H4 (cell line): Measurements from ENCODE around the gene GPBP1. TPM values are rescaled to one million over a fixed set of nuclear protein-coding genes. Genes with fewer than 3 reads are reported as not detected.
A peak's percentile ranks its signal among the peaks of the same experiment; 100 is the strongest.
"Not testable (repeated sequence)": the region's sequence is repeated elsewhere in the genome, so short reads cannot be mapped to it uniquely, and the experiment has no call there.

Source experiments
- DNase-seq: peaks from one replicate; pipeline ENCODE4 v3.0.0-alpha.2; 2015; ENCODE audit warnings: low spot score
- total RNA-seq: library from RNA; depleted of rRNA; stranded (reverse); fragments of >200 nt; shearing (Covaris generic); gene quantifications from 2 replicates; pipeline ENCODE4 v1.2.3, GENCODE V29; 2014; rRNA removed

The GPBP1 gene, protein sequence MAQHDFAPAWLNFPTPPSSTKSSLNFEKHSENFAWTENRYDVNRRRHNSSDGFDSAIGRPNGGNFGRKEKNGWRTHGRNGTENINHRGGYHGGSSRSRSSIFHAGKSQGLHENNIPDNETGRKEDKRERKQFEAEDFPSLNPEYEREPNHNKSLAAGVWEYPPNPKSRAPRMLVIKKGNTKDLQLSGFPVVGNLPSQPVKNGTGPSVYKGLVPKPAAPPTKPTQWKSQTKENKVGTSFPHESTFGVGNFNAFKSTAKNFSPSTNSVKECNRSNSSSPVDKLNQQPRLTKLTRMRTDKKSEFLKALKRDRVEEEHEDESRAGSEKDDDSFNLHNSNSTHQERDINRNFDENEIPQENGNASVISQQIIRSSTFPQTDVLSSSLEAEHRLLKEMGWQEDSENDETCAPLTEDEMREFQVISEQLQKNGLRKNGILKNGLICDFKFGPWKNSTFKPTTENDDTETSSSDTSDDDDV
- total RNA-seq: 31.6 and 39.4 TPM in 2 replicates

DNA sequence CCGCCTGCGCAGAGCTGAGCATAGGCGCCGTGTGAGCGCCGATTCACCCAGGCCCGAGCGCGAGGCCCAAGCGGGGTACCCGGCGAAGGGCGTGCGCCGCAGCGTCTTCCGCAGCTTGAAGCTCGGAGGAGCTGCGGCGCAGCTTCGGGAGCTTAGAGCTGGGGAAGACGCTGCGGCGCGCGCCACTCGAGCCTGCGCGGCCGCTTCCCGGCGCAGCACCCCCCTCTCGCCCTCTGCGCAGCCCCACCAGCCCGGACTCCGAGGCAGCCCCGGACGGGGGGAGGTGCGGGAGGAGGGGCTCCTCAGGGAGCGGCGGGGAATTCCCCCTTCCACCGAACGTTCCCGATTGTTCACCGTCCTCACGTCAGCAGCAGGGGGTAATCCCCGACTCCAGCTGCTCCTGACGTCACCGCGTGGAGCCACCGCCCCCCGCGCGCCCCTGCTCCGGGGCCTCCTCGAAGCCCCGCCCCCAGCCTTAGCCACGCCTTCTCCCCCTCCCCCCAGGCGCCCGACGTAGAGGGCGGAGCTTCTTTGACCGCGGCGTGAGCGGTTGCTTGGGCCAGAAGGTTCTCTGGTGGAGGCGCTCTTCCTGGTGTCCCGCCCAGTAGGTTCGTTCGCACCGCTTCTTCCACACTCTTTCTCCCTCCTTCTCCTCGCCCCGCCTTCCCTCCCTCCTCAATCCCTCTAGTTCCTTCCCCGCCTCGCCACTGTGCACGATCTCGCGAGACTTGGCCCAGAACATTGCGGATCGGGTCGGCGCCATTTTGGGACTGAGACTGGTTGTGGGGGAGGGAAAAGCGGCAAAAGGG is at the start of gene GPBP1:
TSS of gene GPBP1 (plus strand) at position 741 of the 809 bp plus-strand sequence. CDS start 40,072 bp downstream, outside the sequence.
- DNase-seq: peak; percentile 99

DNA sequence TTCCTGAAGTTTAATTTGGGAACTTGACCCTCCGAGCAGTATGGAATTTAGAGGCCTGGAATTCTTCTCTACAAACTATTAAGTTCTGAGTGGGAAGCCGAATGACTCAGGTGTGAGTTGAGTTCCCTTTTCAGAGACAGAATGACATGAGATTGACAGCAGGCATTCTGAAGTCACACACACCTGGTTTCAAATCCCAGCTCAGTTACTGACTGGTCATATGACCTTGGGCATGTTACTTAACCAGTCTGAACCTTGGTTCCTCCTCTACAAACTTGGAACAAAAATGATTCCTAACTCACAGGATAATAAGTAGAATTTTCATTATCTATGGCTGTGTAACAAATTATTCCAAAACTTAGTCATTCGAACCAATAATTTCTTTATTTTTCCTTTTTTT is 45.5 kb upstream of the GPBP1 start:
- DNase-seq: no peak

DNA sequence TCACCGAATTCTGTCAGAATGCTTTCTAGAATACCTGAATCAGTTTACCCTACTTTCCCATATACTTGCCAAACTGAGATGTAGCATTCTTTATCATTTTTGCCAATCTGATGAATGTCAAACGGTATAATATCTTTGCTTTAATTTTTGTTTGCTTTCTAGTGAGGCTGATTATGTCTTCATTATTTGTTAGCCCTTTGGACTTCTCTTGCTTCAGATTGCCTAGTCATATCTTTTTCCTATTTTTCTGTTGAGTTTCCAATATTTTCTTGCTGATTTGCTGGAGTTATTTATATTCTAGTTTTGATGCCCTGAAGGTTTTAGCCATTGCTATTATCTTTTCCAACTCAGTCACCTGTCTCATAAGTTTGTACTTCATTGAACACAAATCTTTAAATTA is 40.3 kb upstream of the GPBP1 start:
- DNase-seq: no peak

DNA sequence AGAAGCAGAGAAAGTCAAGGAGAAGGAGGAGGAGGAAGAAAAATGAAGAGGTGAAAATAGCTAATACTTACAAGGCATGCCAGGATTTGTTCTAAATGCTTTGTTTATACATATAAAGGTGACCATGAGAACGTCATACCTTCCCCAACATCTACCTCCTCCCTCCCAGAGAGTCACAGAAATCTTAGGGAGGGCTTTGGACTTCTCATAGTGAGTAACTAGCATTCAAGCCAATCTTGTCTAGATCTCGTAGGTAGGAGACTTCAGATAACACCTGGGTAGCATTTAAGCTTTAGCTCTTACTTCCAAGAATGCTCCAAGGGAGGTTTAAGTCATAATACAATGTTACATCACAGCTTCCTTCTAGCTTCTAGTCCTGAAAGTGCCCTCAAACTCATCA is 36.5 kb upstream of the GPBP1 start:
- DNase-seq: no peak

DNA sequence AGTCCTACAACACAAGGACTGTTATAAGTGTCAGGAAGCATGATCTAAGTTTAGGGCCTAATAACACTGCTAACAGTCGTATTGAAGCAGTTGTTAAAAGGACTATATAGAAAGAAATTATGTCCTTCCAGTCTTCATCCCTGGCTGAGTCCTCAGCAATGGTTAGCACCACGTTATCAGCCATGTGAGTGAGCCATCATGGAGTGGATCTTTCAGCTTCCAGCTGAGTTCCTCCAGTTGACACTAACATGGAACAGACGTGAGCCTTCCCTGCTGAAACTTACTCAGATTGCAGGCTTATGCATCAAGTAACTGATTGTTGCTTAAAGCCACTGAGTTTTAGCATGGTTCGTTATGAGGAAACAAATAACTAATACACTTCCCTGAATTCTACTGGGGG is 21.5 kb upstream of the GPBP1 start:
- DNase-seq: no peak

DNA sequence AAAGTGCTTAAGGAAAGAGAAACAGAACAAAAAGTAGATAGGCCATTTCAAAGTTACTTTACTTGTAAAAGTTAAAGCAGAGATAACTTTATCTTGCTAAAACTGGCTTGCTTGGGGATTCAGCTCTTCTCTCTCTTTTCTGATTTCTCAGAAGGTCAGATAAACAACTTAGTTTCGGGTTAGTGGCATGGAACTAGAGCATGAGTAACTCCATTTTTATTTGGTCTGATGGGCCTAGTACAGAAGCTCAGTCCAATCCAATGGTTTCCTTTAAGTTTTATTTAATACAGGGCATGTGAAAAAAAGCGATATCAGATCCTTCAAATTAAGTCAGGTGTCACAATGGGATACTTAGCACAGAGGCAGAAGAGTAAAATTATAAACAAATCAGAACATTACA is 18.8 kb upstream of the GPBP1 start:
- DNase-seq: no peak

DNA sequence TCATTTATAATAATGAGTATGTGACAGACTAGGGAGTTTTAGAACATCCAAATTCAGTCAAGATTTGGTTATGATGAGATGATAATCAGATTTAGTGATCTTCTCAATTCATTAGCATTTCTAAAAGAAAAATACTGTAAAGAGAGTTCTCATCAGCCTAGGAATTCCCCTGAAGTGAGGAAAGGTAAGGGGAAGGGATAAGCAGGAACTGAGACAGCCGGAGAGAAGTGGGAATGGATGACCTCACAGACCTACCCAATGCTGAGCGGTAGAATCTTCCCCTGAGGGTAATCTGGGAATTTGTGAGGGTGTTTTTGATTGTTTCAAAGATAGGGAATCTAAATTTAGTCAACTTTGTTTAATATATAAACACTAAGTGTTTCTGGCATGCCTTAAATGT is 16.7 kb upstream of the GPBP1 start:
- no peak for DNase-seq

DNA sequence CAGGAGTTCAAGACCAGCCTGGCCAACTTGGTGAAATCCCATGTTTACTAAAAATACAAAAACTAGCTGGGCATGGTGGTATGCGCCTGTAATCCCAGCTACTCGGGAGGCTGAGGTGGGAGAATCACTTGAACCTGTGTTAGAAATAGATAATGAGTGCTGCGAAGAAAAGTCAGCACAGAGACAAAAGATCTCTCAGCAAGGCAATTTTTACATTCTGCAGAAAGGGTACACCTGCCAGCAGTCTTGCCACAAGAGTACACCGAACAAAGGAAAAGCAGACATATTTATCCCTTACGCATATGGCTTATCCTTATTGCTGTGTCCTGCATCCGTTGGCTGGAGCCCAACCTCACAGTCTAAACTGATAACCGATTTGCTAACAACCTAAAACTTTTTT is 16.2 kb upstream of the GPBP1 start:
- no peak for DNase-seq

DNA sequence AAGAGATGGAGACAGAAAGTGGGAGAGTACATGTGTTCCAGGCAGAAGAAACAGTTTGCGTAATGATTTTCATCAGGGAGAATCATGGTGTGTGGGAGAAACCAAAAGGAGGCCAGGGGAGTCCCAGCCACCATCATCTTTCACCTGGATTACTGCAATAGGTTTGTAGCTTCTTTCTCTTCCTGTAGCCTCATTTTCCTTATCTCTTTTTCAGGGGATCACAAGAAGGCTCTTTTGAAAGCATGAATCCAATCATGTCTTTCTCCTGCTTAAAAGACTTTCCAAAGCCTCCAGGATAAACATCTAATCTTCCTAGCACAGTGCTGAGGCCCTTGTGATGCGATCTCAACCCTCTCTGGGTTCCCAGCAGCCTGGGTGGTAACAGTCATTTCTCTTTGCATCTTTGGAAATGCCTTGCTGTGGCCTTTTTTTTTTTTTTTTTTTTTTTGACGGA is 10.3 kb upstream of the GPBP1 start:
- DNase-seq: no peak

DNA sequence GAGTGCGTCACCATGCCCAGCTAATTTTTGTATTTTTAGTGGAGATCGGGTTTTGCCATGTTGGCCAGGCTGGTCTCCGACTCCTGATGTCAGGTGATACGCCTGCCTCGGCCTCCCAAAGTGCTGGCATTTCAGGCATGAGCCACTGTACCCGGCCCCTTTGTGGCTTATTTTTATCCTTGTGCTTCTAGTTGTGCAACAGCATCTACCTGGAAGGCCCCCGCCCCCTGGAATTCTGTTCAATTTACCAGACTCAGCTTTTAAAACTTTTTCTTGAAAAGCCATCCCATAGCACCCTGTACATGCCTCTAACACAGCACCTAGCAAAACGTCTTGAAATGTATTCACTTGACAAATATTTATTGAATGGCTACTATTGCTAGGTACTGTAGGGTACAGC is 9.7 kb upstream of the GPBP1 start:
- no peak for DNase-seq

DNA sequence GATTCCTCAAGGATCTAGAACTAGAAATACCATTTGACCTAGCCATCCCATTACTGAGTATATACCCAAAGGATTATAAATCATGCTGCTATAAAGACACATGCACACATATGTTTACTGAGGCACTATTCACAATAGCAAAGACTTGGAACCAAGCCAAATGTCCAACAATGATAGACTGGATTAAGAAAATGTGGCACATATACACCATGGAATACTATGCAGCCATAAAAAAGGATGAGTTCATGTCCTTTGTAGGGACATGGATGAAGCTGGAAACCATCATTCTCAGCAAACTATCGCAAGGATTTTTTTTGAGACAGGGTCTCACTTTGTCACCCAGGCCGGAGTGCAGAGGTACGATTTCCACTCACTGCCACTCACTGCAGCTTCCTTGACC is 8.7 kb upstream of the GPBP1 start:
- not testable (repeated sequence) for DNase-seq

DNA sequence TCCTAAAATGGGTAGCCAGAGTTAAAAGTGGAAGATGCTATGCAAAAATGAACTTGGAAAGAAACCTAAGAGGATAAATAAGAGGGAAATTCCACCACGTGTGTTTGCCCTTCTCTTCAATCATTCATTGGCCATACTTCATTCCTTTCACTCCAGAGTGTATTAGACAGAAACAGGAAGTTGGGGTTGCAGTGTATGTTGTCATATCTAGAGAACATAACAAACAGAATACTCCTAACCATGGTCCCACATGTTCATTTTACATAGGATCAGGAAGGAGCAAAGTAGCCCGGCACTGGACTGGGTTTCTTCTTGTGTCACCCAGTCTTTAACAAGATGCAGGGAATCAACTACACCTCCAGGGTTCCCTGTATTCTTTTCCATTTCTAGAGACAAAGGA is 7.6 kb upstream of the GPBP1 start:
- no peak for DNase-seq

DNA sequence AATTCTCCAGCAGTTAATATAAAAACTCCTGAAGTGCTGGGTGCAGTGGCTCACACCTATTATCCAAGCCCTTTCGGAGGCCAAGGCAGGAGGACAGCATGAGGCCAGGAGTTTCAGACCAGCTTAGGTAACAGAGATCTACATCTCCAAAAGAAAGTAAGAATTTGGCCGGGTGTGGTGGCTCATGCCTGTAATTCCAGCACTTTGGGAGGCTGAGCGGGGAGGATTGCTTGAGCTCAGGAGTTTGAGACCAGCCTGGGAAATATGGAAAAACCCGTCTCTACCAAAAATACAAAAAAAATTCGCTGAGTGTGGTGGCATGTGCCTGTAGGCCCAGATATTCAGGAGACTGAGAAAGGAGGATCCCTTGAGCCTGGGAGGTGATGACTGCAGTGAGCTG is 6.7 kb upstream of the GPBP1 start:
- DNase-seq: no peak

DNA sequence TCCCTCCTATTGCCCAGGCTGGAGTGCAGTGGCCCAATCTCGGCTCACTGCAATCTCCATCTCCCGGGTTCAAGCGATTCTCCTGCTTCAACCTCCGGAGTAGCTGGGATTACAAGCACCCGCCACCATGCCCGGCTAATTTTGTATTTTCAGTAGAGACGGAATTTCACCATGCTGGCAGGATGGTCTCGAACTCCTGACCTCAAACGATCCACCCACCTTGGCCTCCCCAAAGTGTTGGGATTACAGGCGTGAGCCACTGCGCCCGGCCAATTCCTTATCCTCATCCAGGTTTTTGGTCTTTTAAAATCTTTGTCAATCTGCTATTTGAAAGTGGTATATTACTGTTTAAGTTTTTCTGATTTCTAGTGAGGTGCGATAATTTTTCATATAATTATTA is 3.7 kb upstream of the GPBP1 start:
- DNase-seq: not testable (repeated sequence)

DNA sequence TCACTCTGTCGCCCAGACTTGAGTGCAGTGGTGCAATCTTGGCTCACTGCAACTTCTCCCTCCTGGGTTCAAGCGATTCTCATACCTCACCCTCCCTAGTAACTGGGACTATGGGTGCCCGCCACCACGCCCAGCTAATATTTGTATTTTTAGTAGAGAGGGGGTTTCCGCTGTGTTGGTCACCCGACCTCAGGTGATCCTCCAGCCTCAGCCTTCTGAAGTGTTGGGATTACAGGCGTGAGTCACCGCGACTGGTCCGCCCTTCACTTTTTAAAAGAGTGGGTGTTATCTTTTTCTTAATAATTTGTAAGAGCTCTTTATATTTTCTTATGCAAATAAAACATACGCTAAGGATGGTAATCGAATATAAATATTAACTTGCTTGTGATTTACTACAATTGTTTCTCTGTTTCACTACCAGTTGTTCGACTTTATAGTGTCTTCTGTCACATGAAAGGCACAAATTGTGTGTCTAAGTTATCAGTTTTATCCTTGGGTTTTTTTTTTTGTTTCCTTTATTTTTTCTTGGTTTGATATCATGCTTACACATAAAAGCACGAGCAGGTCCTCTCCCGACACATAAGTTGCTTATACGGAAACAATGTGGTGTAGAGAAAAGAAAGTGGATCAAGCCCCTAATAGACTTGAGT is 1.9 kb upstream of the GPBP1 start:
- DNase-seq: no peak

DNA sequence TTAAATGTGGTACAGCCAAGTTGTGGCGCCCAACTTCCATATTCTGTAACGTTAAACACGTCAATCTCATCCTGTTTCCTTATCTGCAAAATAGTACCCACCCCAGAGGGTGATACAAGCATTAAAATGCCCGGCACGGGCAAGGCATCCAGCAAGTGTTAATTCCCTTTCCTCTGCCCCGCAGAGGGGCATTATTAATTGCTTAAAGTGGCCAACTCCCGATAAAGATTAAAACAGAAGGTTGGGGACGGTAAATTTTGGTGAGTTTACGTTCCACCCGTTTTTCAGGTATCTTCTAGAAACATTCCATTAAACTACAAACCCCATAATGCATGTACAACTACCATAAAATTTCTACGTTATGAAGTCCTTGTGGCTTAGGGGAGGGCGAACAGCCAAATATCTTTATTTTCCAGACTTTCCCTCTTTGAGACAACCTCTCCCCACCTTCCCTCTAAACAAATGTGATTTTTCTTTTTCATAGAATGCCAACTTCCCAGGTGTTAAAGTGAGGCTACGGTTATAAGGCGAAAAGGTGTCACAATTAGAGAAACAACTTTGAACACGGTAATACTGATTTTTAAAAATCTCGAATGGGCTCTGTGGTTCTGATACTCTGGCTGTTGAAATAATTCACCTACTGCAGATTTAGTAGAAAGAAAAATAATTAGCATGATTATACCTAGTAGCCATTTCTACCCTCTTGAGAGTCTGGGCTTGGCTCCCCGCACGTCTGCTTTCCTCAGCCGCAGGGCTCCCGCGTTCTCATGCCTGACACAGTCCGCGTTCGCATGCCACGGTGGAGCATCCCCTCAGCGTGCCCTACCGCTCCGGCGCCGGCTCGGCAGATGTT is 1.2 kb upstream of the GPBP1 start:
- DNase-seq: no peak

DNA sequence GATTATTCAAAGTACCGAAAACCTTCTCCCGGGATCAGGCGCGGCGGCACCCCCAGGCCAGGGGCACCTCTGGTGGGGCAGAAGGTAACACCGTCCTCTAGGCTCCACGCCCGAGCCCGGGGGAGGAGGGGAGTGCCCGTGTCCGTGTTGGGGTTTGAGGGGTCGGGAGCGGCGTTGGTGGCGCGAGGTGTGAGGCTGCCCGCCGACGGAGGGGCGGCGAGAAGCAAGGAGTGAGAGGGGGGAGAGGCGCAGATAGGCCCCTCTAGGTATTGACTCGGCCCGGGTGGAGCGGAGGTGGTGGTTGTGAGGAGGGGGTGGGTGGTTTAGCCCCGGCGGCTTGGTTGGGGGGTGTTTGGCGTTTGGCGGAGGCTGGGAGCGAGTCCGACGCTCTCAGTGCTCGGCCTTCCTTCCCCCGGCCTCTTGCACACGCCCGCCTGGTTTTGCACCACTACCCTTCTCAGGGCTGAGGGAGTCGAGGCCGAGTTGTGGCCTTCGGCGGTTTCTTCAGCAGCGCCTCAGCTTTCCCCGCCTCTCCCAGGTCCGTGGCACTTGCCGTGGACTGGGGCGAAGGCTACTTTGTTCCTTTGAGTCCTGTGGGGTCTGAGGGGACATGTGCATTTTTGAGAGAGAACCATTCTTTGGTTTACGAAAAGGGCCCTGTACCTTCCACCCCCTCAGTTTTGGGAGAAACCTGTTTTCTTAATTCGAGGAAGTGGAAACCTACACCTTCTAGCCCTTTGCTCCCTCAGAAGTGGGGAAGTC is 450 bp downstream of the GPBP1 start:
- peak; percentile 11 for DNase-seq

DNA sequence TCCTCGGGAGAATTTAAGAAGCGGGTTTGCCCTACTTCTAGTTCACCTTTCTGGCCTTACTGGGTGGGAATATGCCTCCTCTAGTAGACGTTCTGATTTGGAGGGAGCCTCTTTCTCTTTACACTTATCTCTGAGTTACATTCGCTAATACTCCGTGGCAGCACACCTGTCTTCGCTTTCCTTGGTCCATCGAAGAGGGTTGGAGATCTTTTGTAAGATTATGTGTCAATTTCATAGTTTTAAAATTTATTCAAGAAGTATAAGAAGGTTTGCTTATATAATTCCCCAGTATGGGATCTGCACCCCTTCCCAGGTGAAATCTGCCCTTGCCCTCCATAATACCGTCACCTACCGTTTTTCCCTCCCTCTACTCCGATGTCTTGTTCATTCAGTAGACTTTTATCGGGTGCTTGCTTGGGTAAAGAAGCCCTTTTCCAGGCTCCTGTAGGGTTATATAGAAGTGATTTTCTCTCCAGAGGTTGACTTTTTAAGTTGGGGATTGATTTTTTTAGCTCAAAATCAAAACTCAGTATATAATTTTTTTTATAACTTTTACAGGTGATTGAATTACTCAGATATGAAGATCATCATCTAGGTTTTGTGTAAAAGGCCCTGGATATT is 1.1 kb downstream of the GPBP1 start:
- DNase-seq: no peak

DNA sequence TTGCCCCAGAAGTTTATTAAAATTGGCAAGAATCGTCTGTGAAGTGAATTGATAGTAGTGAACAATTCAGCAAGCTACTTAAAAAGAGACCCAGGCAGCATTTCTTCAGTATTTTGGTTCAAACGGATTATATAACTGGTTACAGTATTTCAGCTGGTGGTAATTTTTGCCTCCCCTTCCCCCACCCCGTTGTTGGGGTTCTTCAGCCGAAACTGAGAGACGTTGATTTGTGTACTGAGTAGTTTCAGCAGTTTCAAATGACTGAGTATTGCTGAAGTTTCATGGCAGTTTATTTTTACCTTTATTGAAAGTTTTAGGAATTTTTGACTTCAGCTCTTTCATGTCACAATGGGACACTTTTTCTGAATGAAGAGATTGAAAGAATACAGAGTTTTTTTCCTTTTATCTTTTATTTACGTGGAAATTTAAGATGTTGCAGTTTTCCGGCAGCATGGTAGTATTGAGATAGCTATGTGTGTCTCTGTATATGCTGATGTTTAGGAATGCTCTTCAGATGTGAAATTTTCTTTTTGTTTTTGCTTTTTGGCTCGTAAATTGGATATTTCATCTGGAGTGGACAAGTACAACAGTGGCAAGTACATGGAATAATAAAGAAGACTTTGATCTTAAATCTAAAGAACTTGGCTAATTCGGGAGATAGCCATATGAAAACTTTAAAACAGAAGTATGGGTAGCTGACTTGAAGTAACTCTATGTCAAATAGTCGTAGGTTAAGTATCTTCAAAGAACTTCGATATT is 1.9 kb downstream of the GPBP1 start:
- DNase-seq: no peak
